Breast epithelium (tissue), 4 donors: ENCODE results near the gene UTP11. TPM values are rescaled to one million over a fixed set of nuclear protein-coding genes. Genes with fewer than 3 reads are reported as not detected.

Experiments
- DNase-seq, 2 donors: peaks; one replicate each; pipeline ENCODE4 v3.0.0-alpha.2; 2019; ENCODE audit warnings: low spot score in 2 of 2
- H3K27ac ChIP-seq, 2 donors: fragments of 200-600 bp; sonication (generic) in 1 of 2; one replicate each; pipeline ENCODE4 v1.5.1; 2016 to 2019; ENCODE audit warnings: mild to moderate bottlenecking in 1 of 2
- H3K27me3 ChIP-seq, 2 donors: fragments of 200-600 bp; sonication (generic) in 1 of 2; one replicate each; pipeline versions ENCODE4 v1.5.1 to v1.6.0; 2017 to 2019; ENCODE audit warnings: control low read depth in 1 of 2, mild to moderate bottlenecking in 1 of 2
- H3K36me3 ChIP-seq: fragments of 200-600 bp; one replicate; pipeline ENCODE4 v1.5.1; 2019
- H3K4me1 ChIP-seq, 2 donors: fragments of 200-600 bp; sonication (generic); one replicate each; pipeline ENCODE4 v1.5.1; 2016 to 2019; ENCODE audit warnings: control low read depth in 1 of 2
- H3K4me3 ChIP-seq, 3 donors: fragments of 200-600 bp; sonication (generic); 1 replicate in 2 of 3; 2 replicates in 1 of 3; pipeline ENCODE4 v1.5.1; 2016 to 2019; ENCODE audit warnings: mild to moderate bottlenecking in 3 of 3, moderate library complexity in 2 of 3
- H3K9me3 ChIP-seq, 2 donors: fragments of 200-600 bp; sonication (generic) in 1 of 2; one replicate each; pipeline ENCODE4 v1.5.1; 2016 to 2019; ENCODE audit warnings: control low read depth in 1 of 2
- POLR2A ChIP-seq: fragments of 450-650 bp; IDR thresholded peaks from one replicate; pipeline ENCODE4 v1.6.1; 2016; ENCODE audit warnings: antibody characterized with exemption, mild to moderate bottlenecking, moderate library complexity
- POLR2AphosphoS5 ChIP-seq, 3 donors: sonication (generic); formaldehyde crosslinking; IDR thresholded peaks; one replicate each; pipeline ENCODE4 v1.6.1; 2017; ENCODE audit warnings: antibody characterized with exemption in 3 of 3
- intact Hi-C: fragments of 100-400 bp; cut with DNase I; formaldehyde crosslinking; loops from one replicate; pipeline ENCODE4 v1.15.1; 2023; ENCODE audit warnings: low total_unique reads
- total RNA-seq, 3 donors: library from RNA; depleted of rRNA; stranded (reverse); fragments of >200 nt; gene quantifications; one replicate each; pipeline ENCODE4 v1.1.0, GENCODE V29; 2016
- TF ChIP-seq, protein P1 (sequence below), 3 donors: fragments of 450-650 bp; IDR thresholded peaks; one replicate each; pipeline ENCODE4 v1.5.1; 2016 to 2017; ENCODE audit warnings: antibody characterized with exemption in 3 of 3, mild to moderate bottlenecking in 3 of 3, moderate library complexity in 3 of 3

The UTP11 gene
- total RNA-seq, 3 donors from 2014 or later: 22.6 to 29.2 (median 25.6) TPM

DNA sequence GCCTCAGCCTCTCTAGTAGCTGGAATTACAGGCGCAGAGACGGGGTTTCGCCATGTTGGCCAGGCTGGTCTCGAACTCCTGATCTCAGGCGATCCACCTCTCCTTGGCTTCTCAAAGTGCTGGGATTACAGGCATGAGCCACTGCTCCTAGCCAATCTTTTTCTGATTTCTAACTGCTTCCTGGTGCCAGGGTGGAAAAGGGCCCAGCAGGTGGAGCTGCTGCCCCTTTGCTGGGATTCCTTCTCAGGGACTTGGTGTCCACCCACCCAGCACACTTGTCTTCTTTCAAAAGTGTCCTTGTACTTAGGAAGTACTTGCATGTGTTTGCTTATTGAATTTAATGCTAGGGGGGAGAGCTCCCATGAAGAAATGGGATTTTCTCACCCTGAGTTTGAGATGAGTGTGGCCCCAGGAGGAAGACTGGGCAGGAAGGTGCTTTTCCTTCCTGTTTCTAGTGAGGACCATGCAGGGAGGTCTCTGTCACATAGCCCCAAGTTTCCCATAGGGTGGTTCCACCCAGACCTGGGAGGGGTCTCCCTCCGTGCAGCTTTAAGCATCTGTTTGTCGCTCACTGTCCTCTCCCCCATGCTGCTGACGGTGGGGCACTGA lies 14.2 kb downstream of the UTP11 start:
- no peaks in the 10 kb centered on the region for H3K27me3 ChIP-seq
- H3K9me3 ChIP-seq: no peaks in the 10 kb centered on the region
- H3K36me3 ChIP-seq: peaks cover 14% of the 10 kb centered on the region
- no peak overlapping the region for H3K27ac ChIP-seq
- intact Hi-C loops: no loop called here
- TF ChIP-seq, protein P1, sequence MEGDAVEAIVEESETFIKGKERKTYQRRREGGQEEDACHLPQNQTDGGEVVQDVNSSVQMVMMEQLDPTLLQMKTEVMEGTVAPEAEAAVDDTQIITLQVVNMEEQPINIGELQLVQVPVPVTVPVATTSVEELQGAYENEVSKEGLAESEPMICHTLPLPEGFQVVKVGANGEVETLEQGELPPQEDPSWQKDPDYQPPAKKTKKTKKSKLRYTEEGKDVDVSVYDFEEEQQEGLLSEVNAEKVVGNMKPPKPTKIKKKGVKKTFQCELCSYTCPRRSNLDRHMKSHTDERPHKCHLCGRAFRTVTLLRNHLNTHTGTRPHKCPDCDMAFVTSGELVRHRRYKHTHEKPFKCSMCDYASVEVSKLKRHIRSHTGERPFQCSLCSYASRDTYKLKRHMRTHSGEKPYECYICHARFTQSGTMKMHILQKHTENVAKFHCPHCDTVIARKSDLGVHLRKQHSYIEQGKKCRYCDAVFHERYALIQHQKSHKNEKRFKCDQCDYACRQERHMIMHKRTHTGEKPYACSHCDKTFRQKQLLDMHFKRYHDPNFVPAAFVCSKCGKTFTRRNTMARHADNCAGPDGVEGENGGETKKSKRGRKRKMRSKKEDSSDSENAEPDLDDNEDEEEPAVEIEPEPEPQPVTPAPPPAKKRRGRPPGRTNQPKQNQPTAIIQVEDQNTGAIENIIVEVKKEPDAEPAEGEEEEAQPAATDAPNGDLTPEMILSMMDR (IDR thresholded peaks at IDR 0.05): peak in 2 of 3 donors; percentile 37 to 54
- no peak for TF ChIP-seq POLR2A
- peak in 1 of 2 donors; percentile 65 for DNase-seq
- peaks cover 3 to 14% of the 10 kb centered on the region in 2 donors for H3K4me1 ChIP-seq
- no peak overlapping the region for H3K4me3 ChIP-seq

DNA sequence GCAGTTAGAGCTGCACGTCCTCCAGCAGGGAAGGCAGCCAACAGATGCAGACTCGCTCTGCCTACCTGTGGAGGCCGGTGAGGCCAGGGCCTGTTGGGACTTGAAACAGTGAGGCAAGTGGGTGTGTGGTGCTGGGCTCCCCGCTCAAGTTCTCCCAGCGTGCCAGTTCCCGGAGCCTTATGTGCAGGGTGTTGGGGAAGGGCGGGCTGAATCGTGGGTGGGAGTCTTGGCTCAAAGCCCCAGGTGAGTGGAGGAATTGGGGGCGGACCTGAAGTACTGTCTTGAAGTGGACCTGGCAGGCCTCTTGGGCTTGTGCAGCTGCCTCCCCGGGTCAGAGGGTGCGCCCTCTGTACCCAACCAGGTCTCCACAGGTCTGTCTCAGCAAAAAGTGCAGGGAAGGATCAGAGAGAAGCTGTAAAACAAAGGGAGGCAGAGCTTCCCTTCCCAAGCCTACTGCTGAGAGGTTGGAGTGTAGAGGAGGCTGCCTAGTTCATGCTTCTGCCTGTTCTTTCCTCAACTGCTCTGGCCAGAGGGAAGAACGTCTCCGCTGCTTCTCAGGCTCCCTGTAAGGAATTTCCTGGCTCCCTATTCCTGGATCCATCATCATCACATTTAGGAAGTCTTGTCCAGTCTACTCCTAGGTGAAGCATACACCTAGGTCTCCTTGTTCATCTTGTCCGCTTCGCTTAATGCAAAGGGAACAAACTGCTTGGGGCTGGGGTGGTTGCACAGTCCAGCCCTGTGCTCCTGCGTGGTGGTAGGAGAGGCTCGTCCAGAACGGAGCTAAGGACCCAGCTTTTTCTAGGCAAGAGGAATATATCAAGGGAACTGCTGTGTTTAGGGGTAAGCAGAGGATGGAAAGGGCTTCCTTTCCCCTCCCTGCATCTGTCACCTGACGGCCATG lies 14.9 kb downstream of the UTP11 start:
- Histone ChIP-seq H3K27ac (no peak overlapping the region), H3K9me3 (no peaks in the 10 kb centered on the region), H3K4me3 (no peak overlapping the region), H3K27me3 (no peaks in the 10 kb centered on the region), H3K36me3 (peaks cover 14% of the 10 kb centered on the region), H3K4me1 (peaks cover 3 to 14% of the 10 kb centered on the region in 2 donors)
- TF ChIP-seq POLR2AphosphoS5 (IDR thresholded peaks at IDR 0.05) (no peak), POLR2A (no peak)
- TF ChIP-seq, protein P1 (IDR thresholded peaks at IDR 0.05): no peak
- intact Hi-C loops: no loop called here
- peak in 1 of 2 donors; percentile 81 for DNase-seq

DNA sequence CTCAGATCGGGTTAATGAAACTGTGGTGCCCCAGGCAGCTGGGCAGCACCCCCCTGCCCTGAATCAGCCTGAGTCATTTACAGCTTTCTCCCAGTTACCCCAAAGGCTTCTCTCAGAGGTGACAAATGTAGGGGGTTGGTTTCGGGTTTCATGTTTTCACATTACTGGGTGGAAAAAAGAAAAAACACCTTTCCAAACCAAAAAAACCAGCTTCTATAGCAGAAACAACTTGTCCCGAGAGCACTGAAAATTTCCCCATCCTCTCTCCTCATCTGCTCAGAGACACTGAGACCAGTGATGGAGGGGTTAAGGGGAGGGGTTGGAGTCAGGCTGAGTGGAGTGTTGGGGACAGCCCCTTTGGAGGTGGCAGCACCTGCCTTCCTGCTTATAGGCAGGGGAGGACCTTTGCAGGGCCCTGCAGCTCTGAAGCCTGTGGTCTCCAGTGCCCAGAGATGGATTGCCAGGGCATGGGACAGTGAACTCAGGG lies 15.6 kb downstream of the UTP11 start:
- H3K27me3 ChIP-seq: no peaks in the 10 kb centered on the region
- no peak for DNase-seq
- TF ChIP-seq POLR2A: no peak
- TF ChIP-seq, protein P1 (IDR thresholded peaks at IDR 0.05): no peak
- TF ChIP-seq POLR2AphosphoS5 (IDR thresholded peaks at IDR 0.05): no peak
- H3K9me3 ChIP-seq: no peaks in the 10 kb centered on the region
- H3K4me1 ChIP-seq: peaks cover 3 to 14% of the 10 kb centered on the region in 2 donors
- intact Hi-C loops: no loop called here
- H3K4me3 ChIP-seq: no peak overlapping the region
- H3K27ac ChIP-seq: peak overlapping the region in 1 of 2 donors; percentile 5
- H3K36me3 ChIP-seq: peaks cover 11% of the 10 kb centered on the region

DNA sequence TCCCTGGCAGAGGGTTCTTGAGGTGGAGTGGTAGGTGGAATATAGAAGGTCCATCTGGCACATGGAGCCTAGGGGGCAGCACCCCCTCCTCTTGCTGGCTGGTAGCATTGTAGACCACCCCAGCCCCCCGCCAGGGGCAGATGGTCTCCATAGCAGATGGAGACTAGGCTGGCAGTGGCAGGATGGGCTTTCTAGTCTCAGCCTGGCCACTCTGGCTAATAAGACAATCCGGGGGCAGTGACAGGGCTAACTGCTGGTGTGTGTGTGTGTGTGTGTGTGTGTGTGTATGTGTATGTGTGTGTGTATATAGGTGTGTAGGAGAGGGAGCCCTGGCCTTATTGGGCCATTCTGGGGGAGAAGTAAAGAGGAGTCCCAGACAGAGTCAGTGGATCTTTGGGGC lies 16.1 kb downstream of the UTP11 start:
- Histone ChIP-seq H3K4me1 (peaks cover 3 to 14% of the 10 kb centered on the region in 2 donors), H3K4me3 (no peak overlapping the region), H3K27ac (peak overlapping the region in 1 of 2 donors; percentile 5), H3K9me3 (no peaks in the 10 kb centered on the region), H3K27me3 (no peaks in the 10 kb centered on the region), H3K36me3 (peaks cover 6% of the 10 kb centered on the region)
- DNase-seq: no peak
- intact Hi-C loops: no loop called here
- TF ChIP-seq POLR2AphosphoS5 (IDR thresholded peaks at IDR 0.05) (no peak), POLR2A (no peak)
- TF ChIP-seq, protein P1 (IDR thresholded peaks at IDR 0.05): no peak
